HG03571 (cell line): ENCODE data around the gene SLC38A9.
"Not testable (repeated sequence)": the region's sequence is repeated elsewhere in the genome, so short reads cannot be mapped to it uniquely, and the experiment has no call there.

Experiments used
- ATAC-seq: cut with Tn5 transposase; IDR thresholded peaks from one replicate; pipeline ENCODE4 v1.9.1; 2021; ENCODE audit not compliant: unreplicated experiment

Gene SLC38A9

DNA sequence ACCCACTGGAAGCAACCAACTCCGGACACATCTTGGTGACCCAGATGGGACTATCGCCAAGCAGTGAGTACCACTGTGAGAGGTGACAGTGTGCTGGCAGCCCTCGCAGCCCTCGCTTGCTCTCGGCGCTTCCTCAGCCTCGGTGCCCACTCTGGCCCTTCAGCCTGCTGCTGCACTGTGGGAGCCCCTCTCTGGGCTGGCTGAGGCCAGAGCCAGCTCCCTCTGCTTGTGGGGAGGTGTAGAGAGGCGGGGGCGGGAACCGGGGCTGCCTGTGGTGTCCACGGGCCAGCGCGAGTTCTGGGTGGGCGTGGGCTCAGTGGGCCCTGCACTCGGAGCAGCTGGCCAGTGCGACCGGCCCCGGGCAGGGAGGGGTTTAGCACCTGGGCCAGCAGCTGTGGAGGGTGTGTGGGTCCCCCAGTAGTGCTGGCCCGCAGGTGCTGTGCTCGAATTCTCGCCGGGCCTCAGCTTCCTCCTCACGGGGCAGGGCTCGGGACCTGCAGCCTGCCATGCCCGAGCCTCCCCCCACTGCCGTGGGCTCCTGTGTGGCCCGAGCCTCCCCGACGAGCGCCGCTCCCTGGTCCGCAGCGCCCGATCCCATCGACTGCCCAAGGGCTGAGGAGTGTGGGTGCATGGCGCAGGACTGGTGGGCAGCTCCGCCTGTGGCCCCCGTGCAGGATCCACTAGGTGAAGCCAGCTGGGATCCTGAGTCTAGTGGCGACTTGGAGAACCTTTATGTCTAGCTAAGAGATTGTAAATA, 98.8 kb downstream of the SLC38A9 start:
- ATAC-seq, result no peak

DNA sequence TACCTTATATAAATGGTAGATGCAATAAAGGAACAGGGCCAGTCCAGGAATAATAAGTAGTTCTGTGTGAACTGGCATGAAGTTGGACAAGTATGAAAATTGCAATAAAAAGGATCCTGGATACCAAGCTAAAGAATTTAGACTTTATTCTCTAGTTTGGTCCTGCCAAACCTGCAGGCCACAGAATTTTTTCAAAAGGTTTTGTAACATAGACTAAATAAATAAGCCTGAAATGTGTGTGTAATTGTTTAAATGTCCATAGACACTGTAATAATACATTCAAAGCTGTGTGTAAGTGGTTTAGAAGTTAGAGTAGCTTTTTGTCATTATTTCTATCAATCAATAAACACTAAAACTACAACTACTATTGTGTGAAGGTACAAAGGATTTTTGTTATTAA, 101.6 kb downstream of the SLC38A9 start:
- no peak for ATAC-seq

DNA sequence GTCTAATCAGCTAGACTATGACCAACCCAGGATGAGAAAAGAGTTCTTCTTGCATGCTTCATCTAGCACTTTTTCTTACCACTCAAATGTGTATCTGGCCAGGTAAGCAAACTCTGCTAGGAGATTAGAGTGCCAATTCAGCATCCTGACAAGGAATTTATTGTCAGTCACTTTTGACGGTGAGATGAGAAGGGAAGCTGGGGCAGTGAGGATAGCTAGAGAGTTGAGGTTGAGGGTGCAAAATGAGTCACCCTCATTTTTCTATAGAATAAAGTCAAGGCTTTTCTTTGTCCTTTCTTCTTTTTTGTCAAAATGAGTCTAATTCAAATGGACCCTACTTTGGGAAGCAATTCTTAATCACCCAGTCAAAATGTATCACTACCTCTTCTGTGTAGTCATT, 102.7 kb downstream of the SLC38A9 start:
- ATAC-seq, result no peak

DNA sequence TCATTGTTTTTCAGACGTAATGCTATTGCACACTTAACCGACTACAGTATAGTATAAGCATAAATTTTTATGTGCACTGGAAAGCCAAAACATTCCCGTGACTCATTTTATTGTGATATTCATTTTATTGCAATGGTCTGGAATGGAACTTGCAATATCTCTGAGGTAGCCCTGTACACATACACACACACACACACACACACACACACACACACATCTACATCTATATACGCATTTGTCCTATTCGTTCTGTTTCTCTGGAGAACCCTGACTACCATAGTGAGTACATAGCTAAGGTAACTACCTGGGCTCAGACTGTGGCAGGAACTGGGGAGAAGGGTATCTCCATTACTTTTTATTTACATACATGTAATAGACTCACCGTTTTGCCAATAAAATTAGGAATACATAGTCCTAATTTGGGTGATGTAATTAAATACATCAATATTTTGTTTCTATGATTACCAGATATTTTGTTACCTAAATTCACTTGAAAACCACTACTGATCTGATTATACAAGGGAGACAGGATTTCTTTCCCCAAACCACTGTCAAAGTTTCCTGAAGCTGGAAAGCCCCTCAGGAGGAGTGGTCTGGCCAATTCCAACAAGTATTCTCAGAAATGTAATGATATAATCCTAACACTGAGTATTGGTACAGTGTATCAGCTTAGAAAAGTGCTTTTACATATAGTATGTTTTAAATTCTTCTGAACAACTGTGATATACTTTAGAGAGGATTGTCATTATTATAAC, 103.4 kb downstream of the SLC38A9 start:
- ATAC-seq, result no peak

DNA sequence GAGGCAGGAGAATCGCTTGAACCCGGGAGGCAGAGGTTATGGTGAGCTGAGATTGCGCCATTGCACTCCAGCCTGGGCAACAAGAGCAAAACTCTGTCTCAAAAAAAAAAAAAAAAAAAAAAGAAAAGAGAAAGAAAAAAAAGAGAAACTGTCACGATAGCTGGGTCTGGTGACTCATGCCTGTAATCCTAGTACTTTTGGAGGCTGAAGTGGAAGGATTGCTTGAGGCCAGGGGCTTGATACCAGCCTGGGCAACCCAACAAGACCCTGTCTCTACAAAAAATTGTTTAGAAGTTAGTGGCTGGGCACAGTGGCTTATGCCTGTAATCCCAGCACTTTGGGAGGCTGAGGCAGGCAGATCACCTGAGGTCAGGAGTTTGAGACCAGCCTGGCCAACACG, 104.8 kb downstream of the SLC38A9 start:
- not testable (repeated sequence) for ATAC-seq

DNA sequence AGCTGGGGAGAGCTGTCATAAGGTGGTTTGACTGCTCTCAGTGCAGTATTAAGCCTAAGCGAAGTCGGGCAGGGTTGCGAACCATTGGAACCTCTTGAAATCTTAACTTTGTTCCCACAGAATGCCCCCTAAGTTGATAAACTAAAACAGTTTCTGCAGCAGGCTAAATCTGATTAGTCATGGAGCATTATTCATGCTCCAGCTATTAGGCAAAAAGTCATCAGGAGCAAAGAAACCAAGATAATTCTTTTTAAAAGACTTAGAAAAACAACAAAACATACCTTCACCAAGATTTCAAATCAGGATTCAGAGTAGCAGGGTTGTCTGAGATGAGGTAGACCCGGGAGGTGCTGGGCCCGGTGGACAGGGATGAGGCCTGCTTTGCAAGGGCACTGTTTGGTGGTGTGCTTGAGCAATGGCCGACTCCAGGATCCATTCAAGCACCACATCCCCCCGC, 107.5 kb downstream of the SLC38A9 start:
- no peak for ATAC-seq

DNA sequence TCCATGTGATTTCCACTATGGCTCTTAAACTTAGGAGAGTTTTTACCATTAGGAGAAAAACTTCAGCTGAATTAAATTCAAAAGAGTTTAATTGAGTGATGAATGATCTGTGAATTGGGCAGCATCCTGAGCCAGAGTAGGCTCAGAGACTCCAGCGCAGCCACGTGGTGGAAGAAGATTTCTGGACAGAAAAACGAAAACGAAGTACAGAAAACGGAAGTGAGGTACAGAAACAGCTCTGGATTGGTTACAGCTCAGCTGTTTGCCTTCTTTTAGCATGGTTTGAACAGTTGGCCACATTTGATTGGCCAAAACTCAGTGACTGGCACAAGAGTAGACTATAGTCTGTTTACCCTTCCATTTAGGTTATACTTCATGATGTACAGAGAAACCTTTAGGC, 108.2 kb downstream of the SLC38A9 start:
- no peak for ATAC-seq

DNA sequence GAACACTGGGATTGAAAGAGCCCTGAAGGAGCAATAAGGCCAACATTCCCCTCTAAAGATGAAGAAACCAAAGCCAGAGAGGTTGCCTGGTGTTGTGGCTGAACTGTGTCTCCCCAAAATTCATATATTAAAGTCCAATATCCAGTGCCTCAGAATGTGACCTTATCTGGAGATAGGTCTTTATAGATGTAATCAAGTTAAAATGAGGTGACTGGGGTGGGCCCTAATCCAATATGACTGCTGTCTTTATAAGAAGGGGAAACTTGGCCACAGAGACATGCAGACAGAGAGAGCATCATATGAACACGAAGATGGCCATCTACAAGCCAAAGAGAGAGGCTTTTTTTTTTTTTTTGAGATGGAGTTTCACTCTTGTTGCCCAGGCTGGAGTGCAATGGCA, 110.5 kb downstream of the SLC38A9 start:
- ATAC-seq, result no peak

DNA sequence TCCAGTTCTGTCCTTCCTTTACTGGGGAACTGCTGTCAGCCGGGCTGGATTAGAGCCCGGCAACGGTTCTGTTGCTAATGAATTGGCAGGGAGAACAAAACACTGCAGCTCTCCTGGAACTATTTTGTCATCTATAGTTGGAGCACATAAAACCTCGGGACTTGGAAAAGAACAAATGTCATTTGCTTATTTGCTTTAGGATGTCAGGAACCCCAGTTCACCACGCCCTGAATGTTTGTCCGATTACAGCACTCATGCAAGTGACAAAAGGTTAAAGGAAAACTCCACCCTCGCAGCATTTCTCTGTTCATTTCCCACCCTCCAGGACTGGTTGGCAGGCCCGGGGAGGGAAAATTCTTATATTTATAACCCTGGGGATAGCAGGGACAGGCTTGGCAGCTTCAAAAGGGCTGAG, 110.9 kb downstream of the SLC38A9 start:
- no peak for ATAC-seq

DNA sequence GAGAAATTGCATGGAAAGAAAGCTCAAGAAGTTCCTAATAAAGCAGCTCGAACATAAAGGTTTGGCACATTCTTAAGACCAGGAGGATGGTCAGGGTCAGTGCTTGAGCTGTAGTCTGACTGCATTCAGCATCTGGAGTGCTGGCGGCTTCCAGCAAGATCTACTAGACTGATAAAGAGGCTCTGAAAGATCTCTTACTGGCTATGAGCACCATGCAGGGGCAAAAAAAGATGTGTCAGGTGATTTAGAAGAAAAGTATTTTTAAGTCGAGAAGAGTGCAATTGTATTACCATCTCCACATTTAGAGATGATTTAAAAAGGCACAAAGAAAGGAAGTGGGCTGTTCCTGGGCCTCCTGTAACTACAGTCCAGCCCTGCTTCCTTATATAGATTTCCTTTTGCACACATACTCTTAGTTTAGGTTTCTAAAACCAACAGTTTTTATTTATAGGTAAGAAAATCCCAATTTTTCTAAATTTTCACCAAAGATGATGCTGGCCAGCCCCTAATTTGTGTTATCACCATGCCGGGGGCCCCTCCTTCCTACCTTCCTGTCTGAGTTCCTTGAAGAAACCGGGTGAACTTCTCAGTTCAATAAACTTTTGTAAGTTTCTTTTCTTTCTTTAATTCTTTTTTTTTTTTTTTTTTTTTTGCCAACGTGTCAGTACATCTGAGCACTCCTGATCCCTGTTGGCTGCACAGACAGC, 111.5 kb downstream of the SLC38A9 start:
- no peak for ATAC-seq

DNA sequence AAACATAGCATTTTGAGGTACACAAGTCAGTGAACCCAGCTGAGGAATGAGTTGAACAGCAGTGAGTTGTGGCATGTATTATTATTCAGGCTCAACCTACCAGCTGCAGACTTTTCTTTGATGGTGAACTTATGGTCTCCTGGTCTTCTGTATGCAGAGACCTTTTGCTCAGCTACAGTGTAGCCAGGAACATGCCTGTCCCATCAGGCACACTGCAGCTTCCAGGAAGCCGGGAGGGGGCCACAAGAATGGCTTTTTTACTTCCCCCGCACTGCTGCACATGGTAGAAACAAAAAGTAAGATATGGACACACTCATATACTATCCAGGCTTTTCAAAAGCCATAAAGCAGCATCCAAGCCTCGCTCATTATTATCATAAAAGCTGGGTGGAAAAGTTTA, 112.0 kb downstream of the SLC38A9 start:
- no peak for ATAC-seq

DNA sequence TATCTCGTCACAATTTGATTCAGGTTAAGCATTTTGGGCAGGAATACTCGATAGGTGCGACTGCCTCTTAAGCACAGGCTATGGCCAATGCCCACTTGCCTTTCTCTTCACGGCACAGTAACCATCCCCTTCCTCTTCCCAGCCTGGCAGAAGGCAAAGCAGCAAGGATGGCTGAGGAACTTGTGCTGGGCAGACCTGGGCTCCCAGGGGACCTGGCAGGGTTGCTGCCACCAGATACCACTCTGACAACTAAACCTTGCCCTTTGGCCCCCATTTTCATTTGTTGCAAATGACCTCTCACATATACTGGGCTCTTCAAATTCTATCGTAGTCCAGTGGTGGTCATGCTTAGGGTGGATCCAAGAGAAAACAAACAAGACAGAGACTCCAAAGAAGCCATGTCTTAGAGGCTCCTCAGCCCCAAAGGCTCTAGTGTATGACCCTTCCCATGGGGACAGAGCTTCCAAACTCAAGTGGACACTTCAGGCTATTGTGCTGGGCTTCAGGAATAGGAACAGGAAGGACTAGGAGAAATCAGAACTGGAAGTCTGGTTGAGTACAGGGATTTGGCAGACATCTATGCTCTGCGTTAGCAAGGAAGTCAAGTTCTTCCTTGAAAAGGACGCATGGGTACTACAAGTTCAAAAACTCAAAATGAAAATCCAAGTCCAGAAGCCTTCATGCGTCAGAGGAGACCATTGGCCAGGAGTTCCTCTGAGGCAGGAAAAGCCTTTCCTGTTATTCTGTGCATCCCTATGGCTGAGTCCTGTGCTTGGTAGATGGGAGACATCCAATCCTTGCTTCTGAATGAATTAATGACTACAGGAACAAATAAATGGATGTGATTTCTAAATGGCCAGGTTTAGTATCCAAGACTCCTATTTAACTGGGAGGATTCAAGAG, 112.7 kb downstream of the SLC38A9 start:
- no peak for ATAC-seq

DNA sequence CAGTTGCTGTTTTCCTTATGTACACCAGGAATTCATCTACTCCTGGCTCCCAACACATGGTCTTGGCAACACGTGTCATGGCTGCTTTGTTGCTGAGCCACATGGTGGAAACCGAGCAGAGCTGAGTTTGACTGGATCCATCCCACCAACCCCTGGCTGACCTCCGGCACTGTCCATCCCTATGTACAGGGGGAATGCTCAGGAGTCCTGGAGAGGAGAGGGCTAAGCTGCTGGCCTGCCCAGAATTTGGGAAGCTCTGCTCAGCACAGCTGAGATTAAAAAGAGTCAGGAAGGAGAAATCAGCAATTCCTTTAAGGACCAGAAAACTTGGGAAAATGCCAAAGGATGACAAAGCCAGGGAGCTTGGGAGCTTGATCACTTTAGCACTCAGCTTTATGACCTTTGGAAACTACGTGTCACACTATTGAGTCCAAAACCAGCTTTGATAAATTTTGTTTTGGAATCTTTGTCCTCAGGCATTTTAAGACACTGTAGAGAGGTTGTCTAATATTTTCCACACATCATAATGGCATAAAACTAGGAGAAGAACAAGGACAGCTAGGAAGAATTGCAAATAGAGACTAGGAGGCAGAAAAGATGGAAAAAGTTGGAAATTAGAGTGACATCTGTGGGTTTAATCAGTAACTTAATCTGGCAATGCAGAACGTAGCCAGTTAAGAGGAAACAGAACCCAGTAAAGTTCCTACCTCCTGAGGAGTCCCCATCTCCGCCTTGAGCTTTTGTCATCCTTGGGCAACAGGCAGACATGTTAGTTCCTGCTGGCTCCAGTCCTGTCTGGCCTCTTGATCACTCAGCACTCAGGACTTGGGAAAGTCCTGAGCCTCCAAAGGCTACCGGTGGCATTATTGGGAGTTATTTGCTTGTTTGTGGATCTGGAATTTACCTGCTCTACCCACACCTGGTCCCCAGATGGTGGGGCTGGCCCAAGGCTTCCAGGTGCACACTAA, 114.8 kb downstream of the SLC38A9 start:
- ATAC-seq, result no peak

DNA sequence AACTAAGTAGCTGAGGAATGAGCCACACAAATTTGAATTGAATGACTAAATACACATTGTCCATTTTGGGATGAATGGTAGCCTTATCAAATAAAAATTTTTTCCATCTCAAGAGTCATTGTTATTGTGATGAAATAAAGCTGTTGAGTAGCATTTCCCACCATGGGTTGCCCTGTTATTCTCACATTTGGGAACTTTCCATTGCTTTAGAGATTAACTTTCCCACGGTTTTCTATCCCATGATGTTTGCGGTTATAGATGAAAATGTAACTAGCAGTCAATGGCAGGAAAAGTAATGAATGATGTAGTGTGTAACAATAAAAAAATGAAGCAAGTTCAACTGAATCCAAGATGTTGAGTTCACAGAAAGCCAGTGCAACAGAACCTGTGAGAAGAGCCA, 117.5 kb downstream of the SLC38A9 start:
- ATAC-seq, result no peak

DNA sequence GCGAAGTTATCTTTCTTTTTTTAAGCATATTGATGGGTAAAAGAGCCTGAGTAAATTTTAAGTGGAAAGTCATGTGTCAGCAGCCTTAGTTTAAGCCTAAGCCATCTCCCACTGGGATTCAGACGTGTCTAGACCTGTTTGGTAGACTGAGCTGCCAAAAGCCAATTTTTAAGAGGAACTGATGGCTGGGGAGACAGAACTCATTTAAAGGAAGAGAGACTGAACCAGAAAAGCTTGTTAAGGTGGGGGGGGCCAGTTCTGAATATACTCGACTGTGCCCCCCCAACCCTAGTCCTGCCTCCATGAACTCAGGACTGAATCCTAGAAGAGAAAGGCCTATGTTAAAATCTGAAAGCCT, 119.0 kb downstream of the SLC38A9 start:
- no peak for ATAC-seq

DNA sequence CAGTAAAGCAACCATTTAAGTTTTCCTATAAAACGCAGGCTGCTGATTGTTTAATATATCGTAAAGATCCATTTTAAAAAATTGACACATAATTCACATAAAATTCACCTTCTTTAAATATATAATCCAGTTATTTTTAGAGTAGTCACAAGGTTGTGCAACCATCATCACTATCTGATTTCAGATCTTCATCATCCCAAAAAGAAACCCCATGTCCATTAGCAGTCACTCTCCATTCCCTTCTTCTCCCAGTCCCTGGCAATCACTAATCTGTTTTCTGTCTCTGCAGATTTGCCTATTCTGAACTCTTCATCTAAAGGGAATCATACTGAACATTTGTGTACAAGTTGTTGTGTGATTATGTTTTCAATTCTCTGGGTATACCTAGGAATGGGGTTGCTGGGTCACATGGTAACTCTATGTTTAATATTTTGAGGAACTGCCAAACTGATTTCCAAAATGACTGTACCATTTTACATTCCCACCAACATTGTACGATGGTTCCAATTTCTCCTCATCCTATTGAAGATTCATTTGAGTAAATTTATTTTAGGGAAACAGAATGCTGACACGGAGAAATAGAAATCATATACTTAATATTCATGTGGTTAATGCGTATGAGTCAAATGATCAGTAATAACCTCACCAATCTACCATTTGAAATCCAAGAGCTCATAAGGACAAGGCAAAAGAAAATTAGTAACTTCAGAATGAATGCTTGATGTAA, 119.6 kb downstream of the SLC38A9 start:
- no peak for ATAC-seq

DNA sequence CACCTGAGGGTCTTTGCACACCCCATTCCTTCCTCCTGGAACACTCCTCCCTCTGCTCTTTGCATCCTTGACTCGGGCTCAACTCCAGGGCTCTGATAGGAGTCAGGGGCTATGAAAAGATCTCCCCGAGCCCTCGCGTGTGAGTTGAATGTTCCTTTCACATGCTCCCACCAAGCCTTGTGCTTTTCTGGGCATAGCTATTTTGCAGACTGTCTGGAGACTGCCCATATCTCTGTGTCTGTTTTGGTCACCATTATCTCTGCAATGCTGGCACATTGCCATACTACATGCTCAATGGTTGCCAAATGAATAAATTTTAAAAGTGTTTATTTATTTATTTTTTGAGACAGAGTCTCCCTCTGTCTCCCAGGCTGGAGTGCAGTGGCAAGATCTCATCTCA, 120.4 kb downstream of the SLC38A9 start:
- no peak for ATAC-seq

DNA sequence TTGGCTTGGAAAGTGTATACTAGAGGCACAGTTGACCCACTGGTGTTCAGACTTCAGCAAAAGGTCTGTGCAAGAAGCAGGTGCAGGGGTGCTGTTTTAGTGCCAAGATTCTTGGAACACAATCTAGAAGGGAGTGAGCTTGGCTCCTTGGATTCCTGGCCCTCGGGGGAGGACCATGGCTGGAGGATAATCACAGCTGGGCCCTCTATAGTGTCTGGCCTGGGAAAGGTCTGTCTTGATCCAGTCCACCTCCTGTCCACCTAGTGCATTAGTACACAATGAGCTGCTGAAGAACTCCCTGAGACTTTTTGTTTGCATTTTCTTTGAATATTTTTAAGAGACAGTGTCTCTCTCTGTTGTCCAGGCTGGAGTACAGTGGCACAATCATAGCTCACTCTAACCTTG, 126.9 kb downstream of the SLC38A9 start:
- ATAC-seq, result no peak
